Kidney (tissue), 14 donors: ENCODE measurements around the gene RYR2. TPM values are rescaled to one million over a fixed set of nuclear protein-coding genes. Genes with fewer than 3 reads are reported as not detected.

Experiments
- DNase-seq, 5 donors: peaks; one replicate each; pipeline ENCODE4 v3.0.0-alpha.2; 2013 to 2020
- FAIRE-seq: peaks from 2 replicates; lab custom pipeline; 2012; peaks lifted over from hg19 to GRCh38; lab: Jason Lieb, UNC
- H3K27ac ChIP-seq, 2 donors: one replicate each; pipeline ENCODE4 v1.7.0; 2013; ENCODE audit warnings: low read depth in 2 of 2, low read length in 2 of 2, inconsistent platforms in 1 of 2
- H3K27me3 ChIP-seq: one replicate; pipeline ENCODE4 v1.7.1; 2013; ENCODE audit warnings: low read length, inconsistent platforms; ENCODE audit not compliant: control insufficient read depth, insufficient read depth
- H3K36me3 ChIP-seq, 3 donors: one replicate each; pipeline versions ENCODE4 v1.7.0 to v1.7.1; 2013; ENCODE audit warnings: low read length in 3 of 3, control low read depth in 1 of 3, inconsistent platforms in 1 of 3; ENCODE audit not compliant: insufficient read depth in 3 of 3, control insufficient read depth in 2 of 3
- H3K4me1 ChIP-seq, 3 donors: one replicate each; pipeline versions ENCODE4 v1.7.0 to v1.7.1; 2013; ENCODE audit warnings: low read length in 3 of 3, inconsistent platforms in 1 of 3, low read depth in 1 of 3; ENCODE audit not compliant: control insufficient read depth in 2 of 3, insufficient read depth in 2 of 3
- H3K4me3 ChIP-seq, 3 donors: one replicate each; pipeline versions ENCODE4 v1.7.0 to v1.8.1; 2013; ENCODE audit warnings: low read length in 3 of 3, control low read depth in 1 of 3, inconsistent platforms in 1 of 3
- H3K9ac ChIP-seq, 3 donors: one replicate each; pipeline versions ENCODE4 v1.7.0 to v1.7.1; 2013; ENCODE audit warnings: low read length in 3 of 3, control low read depth in 1 of 3, inconsistent platforms in 1 of 3
- H3K9me3 ChIP-seq, 3 donors: one replicate each; pipeline versions ENCODE4 v1.7.0 to v1.7.1; 2013; ENCODE audit warnings: low read length in 3 of 3, control low read depth in 1 of 3, inconsistent platforms in 1 of 3; ENCODE audit not compliant: control insufficient read depth in 2 of 3, insufficient read depth in 1 of 3
- CTCF ChIP-seq: IDR thresholded peaks from 3 replicates; pipeline ENCODE4 v1.5.1; 2012; ENCODE audit warnings: mild to moderate bottlenecking, moderate library complexity, borderline replicate concordance; ENCODE audit not compliant: insufficient read depth; ENCODE audit errors: extremely low read depth
- intact Hi-C: fragments of 100-400 bp; cut with DNase I; formaldehyde crosslinking; loops from one replicate; pipeline ENCODE4 v1.11.1; 2022
- polyA plus RNA-seq: library from polyadenylated mRNA; stranded (reverse); fragments of 350-450 nt; fragmentation: Illumina TruSeq; extraction: RNeasy Lipid Tissue Mini Kit (QIAGEN cat#74804); gene quantifications from one replicate; pipeline ENCODE4 v1.2.3, GENCODE V29; 2014; ENCODE audit warnings: low read depth, low replicate concordance; ENCODE audit not compliant: insufficient read depth
- total RNA-seq: library from RNA; stranded (reverse); fragmentation: NEBNext Ultra II Directional; extraction: Animal tissue kit (Norgen Biotek cat#: 25700); gene quantifications from one replicate; pipeline ENCODE4 v1.2.1, GENCODE V29; 2021
- donor health status: control.
- donor health status: control.
- donor health status: control.
- donor health status: control.
- donor health status: control.
- donor health status: DM: yes; HTN: yes; CAD: no.
- donor health status: Normal renal cell carcinoma (clear cell type).

RYR2 gene
- total and polyA plus RNA-seq, 2 donors from 2014 or later, result 0.28 to 0.60 TPM

- no peak overlapping the region for H3K4me3 ChIP-seq
- intact Hi-C loops, result no loop called here
- TF ChIP-seq CTCF, result no peak
- H3K4me1 ChIP-seq, result no peaks in the 10 kb centered on the region
- H3K9me3 ChIP-seq, result no peaks in the 10 kb centered on the region
- H3K27ac ChIP-seq, result no peak overlapping the region
- FAIRE-seq (no peak), DNase-seq (no peak)
- H3K27me3 ChIP-seq, result no peaks in the 10 kb centered on the region
- no peaks in the 10 kb centered on the region for H3K36me3 ChIP-seq
- no peak overlapping the region for H3K9ac ChIP-seq
Measured at GRCh38 chr1:237228421-237228820, 186.4 kb downstream of the RYR2 start.

GRCh38 chr1:237229333-237229732 is 187.3 kb downstream of the RYR2 start:
- intact Hi-C loops, result no loop called here
- no peaks in the 10 kb centered on the region for H3K27me3 ChIP-seq
- H3K4me3 ChIP-seq, result no peak overlapping the region
- no peak overlapping the region for H3K27ac ChIP-seq
- no peak overlapping the region for H3K9ac ChIP-seq
- H3K36me3 ChIP-seq, result no peaks in the 10 kb centered on the region
- H3K9me3 ChIP-seq, result no peaks in the 10 kb centered on the region
- no peak for TF ChIP-seq CTCF
- no peak for FAIRE-seq
- peaks cover 0 to 3% (median 0%) of the 10 kb centered on the region in 3 donors for H3K4me1 ChIP-seq
- no peak for DNase-seq

GRCh38 chr1:237232501-237232900 is 190.5 kb downstream of the RYR2 start:
- Histone ChIP-seq H3K36me3 (no peaks in the 10 kb centered on the region), H3K4me3 (no peak overlapping the region), H3K4me1 (peaks cover 0 to 4% (median 0%) of the 10 kb centered on the region in 3 donors), H3K9ac (no peak overlapping the region), H3K9me3 (no peaks in the 10 kb centered on the region), H3K27me3 (no peaks in the 10 kb centered on the region), H3K27ac (no peak overlapping the region)
- FAIRE-seq (no peak), DNase-seq (no peak)
- intact Hi-C loops, result no loop called here
- no peak for TF ChIP-seq CTCF

- no peaks in the 10 kb centered on the region for H3K9me3 ChIP-seq
- no peak for TF ChIP-seq CTCF
- FAIRE-seq (no peak), DNase-seq (no peak)
- intact Hi-C loops, result no loop called here
- H3K4me1 ChIP-seq, result peaks cover 0 to 4% (median 0%) of the 10 kb centered on the region in 3 donors
- no peak overlapping the region for H3K4me3 ChIP-seq
- peak overlapping the region in 1 of 2 donors; percentile 12 for H3K27ac ChIP-seq
- H3K36me3 ChIP-seq, result no peaks in the 10 kb centered on the region
- H3K27me3 ChIP-seq, result no peaks in the 10 kb centered on the region
- no peak overlapping the region for H3K9ac ChIP-seq
Measured at GRCh38 chr1:237235091-237235490, 193.1 kb downstream of the RYR2 start.
